HuH-7 (cell line): ENCODE measurements around the gene RHOF.

Source experiments
- DNase-seq: peaks from one replicate; pipeline ENCODE4 v3.0.0; 2011; ENCODE audit warnings: low spot score

RHOF gene

DNA sequence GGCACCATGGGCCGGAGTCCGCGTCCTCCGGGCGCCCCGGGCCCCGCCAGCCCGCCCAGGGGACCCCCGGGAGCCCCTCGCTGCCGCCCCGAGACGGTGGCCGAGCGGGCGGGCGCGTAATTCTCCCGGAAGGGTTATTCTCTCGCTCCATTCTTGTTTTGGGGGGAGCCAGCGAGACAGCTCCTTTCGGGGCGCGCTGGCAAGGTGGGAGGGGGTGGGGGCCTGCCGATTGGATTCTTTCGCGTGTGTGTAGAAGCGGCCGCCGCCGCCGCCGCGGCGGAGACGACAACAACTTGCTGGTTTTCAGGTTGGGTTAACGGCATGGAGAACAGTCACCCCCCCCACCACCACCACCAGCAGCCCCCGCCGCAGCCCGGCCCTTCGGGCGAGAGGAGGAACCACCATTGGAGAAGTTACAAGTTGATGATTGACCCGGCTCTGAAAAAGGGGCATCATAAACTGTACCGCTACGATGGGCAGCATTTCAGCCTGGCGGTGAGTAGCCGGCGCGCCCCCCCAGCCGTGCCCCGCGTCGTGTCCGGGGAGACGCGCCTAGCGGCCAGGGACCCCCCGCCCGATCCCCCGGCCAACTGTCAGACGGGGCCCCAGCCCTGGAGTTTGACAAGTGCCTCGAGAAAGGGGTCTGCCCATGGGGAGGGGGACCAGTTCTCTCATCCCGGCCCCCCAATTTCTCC, 11.1 kb upstream of the RHOF start:
- DNase-seq: no peak

DNA sequence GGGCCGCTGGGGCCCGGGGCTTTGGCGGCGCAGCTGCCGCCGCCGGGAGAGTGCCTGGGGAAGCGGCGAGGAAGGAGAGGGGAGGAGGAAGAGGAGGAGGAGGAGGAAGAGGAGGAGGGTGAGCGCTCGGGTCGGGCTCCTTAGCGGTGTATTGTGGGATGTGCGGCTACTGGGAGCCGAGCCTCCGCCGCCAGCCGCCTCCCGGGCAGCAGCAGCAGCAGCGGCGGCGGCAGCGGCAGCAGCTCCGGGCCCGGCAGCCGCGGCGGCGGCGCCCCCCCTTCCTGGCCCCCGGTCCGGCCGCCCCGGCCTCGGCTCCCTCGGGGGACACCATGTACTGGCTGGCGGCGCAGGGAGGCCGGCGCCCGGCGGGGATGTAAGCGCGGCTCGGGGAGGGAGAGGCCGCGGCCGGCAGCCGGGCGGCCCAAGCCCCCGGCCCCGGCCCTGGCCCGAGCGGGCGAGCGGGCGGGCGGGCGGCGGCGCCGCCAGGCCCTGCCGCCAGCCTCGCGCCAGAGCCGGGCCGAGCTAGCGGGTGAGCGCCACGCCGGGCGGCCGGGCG, 10.5 kb upstream of the RHOF start, which contains the start of gene SETD1B:
SETD1B (plus strand) TSS at position 149 of the 556 bp plus-strand sequence. CDS start 729 bp downstream, outside the sequence.
- no peak for DNase-seq

DNA sequence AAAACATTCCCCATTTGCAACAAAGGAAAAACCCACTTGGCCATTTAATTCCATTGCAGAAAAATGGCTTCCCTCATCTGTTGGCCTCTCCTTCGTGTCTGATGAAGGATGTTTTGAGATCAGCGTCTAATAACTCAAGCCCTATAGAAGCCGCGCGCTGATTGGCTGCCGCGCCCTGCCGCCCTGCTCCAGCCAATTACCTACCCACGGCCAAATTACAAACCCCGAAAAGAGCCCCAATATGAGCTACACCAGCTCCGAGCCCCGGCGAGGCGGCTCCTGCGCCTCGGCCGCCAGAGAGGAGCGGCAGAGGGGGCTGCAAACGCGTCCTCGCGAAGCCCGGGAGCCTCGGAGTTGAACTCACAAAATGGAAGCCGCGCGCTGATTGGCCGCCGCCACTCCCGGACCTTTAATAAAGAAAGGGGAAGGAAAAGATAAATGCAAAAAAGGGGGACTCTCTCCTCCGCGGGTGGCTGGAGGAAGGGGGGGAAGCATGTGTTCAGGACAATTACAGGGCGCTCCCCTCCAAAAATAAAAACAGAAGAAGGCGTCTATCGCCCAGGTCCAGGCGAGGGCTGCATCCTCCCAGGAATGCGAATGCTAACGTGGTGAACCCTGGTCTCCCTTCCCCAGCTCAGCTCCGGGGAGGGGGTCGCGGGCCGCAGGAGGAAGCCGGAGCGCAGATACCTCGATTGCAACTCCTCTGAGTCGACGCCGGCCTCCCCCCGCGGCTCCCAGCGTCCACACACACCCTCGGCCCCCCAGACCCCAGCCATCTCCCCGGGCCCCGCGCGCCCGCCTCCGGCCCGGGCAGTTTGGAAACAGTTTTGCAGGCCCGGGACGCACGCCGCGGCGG, 9.6 kb upstream of the RHOF start:
- DNase-seq: peak; percentile 89

DNA sequence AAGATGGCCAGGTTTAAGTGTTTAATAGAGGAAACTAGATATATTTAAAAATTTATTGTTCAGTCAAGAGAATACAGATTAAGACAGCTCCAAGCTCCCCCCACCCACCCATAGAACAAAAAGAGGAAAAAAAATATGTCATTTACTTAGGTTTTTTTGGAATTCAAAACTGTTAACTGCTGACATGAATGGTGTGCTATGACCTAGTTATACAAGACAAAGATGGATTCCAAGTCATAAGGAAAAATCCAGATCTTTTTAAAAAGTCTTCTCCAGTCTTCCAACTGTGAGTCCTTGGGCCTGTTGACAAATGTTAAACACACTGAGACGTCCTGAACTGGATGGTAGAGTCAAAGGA, 9.0 kb upstream of the RHOF start:
- DNase-seq: no peak

DNA sequence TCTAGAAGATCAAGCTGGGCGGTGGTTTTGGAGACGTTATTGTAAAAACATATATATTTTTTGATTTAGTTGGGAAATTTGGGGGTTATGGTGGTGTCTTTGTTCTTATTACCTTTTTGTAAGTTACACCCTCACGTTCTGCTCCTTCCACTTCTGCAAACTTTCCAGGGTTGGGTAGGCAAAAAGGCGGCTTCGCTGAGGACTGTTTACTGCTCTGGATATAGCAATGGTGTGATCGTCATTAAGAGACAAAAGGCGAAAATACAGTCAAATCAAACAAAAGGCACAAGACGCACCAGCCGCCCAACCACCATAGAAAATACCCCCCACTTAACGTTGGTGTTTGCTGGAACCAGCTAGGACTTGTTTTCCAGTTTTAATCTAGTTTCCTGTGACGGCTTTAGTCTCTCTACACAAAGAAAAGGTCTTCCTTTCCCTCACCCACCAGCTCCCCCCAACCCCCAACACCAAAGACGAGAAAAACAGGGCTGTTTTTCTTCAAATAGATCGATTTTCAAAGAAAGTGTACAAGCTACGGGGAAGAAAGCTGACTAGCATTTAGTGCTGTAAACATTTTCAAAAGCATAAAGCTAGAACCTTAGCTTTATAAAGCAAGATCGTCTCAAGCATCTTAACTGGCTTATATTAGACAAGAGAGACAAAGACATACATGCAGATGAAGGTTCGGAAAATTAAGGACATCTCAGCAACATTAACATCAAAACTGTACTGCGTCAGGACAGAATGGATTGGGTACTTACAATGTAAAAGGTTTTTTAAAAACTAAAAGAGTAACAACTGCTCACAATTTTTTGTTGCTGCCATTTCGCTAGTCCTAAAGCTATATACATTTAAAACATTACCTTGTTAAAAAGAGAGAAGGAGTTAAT, 8.4 kb upstream of the RHOF start:
- no peak for DNase-seq

DNA sequence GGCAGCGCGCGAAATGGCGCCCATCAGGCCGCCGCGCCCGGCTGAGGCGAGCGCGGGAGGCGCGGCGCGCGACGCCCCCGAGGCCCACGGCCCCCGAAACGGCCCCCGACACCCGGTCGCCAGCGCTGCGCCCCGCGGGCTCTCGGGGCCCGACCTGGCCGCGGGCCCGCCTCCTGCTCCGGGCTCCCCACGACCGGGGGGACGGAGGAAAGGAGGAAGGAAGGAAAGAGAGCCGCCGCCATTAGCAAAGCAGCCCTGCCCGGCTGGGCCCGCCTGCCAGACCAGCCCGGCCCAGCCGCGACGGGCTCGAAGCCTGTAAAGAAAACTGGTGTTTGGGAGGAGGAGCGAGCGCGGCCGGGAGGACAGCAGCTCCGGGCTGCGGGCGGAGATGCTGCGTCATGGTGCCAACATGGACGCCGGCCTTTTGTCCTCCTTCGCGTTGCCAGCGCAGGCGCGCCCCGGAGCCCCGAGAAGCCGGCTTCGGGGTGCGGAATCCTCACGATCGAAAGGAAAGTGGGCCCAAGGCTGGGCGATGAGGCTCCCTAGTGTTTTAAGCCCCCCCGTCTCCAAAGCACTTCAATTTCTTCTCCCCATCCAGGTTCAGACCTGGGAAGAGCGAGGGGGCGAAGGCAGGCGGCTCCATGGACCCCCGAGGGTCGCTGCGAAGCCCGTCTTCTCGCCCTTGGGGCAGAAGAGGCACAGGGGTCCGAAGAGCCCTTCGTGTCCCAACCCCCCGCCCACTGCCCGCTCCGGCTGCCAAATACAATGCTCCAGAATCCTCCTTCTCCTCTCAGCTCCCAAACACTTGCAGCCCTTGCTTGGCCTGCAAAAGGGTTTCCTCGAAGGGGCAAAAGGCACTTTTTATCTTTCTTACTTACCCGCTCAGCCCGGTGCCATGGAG, 7.5 kb upstream of the RHOF start:
- DNase-seq: no peak

DNA sequence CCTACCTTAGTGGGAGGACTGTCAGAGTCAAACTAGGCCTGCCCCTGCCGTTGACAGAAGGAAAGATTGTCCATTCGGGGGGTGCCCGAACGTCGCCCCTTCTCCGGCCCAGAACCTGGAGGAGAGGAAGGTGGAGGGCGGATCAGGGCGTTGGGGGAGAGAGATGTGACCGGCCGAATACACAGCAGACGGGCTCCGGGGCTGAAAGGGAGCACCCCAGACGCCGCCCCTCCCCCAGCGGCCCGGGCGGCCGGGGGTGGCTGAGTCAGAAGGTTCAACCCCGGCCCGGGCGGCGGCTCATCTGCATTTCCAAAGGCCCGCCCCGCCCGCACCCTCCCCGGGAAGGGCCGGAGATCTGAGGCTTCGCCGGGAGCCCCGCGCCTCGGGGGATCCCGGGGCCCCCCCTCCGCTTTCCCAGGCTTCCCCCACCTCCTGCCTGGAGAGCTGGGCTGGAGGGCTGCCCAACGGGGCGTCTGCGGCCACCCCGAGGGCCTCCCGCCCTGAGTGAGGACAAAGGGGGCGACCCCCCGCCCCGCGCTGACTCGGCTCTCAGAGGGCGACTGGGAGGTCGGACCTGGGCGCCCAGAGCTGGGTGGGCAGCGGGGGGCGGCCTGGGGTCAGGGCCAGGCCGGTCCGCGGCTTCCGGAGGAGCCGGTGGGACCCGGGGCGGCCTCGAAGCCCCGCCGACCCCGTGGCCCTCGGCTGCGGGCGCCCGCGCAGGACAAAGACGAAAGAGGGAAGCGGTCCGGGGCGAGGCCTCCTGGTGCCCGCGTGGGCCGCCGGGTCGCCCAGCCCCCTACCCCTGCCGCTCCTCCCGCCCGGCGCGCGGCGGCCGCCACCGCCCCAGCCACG, 6.6 kb upstream of the RHOF start:
- peak; percentile 74 for DNase-seq

DNA sequence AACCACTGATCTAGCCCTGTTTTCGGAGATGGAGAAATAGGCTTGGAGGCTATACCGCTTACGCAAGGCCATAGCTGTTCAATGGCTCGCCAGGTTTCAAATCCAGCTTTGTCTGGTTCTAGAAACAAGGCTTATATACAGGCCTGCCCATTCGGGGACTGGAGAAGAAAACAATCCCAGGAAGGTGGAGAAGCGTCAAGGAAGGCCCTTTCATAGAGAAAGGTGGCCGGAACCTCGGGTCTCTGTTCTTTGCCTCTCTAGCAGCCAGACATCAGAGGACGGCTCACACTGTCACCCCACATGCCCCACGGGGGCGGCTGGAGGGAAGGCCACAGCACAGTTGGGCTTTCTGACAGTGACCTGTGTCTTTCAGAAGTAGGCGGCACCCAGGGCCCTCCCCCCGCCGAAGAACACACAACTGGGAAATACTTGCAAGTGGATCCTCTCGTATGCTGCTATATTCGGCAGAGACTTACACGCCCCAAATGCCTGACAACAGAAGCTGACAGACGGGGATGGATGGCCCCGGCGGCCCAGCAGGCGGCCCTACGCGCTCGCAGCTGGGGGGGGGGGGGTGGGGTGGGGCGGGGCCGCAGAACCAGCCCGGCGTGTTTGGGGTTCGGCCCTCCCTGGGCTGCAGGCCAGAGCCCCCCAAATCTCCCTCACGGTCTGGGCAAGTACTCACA, 5.8 kb upstream of the RHOF start:
- no peak for DNase-seq

DNA sequence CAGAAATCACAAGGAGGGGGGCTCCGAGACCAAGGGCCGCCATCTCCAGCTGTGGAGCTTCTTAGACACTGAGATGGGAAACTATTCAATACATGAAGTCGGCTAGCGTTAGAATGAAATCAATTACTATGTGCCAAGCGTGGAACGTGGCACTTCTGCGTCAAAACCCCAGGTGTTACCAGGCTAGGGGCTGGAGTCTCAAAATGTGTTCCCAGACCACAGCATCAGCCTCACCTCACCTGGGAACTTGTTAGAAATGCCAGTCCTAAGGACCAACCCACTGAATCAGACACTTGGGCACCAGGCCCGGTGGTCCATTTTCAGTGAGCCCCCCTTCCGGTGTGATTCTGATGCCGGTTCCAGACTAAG, 5.3 kb upstream of the RHOF start:
- no peak for DNase-seq

DNA sequence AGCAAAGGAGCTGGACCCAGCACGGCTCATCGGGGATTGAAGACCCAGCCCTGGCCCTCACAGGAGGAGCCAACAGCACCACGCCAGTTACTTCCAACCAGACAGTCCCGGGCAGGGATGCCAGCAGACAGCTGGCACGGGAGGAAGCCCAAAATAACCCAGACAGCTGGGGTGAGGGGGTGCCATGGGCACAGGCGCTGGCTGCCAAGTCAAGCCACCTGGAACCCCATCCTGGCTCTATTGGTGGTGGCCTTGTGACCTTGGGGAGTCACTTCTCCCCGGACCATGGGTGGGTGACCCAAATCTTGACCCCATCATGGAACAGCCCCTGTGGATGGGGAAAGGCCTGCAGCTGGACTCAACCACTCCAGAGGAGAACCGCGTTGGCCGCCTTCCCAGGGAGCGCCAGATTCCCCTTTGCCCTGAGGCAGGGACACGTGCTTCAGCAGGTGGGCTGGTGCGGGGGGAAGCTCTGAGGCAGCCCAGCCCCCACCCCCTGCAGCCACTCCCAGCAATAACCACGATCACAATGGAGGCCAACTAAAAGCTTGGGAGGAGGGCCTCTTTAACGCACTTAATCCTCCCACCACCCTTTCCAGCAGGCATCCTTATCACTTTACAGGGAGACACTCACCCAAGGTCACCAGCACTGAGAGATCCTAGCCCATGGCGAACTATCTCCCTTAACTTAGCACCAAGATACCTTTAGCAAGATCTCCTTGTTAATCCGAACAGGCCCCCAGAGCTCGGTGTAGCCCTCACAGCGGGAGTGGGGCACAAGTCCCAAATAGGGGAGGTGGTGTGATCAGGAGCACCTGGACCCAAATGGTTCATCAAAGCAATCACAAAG, 4.7 kb upstream of the RHOF start:
- no peak for DNase-seq

DNA sequence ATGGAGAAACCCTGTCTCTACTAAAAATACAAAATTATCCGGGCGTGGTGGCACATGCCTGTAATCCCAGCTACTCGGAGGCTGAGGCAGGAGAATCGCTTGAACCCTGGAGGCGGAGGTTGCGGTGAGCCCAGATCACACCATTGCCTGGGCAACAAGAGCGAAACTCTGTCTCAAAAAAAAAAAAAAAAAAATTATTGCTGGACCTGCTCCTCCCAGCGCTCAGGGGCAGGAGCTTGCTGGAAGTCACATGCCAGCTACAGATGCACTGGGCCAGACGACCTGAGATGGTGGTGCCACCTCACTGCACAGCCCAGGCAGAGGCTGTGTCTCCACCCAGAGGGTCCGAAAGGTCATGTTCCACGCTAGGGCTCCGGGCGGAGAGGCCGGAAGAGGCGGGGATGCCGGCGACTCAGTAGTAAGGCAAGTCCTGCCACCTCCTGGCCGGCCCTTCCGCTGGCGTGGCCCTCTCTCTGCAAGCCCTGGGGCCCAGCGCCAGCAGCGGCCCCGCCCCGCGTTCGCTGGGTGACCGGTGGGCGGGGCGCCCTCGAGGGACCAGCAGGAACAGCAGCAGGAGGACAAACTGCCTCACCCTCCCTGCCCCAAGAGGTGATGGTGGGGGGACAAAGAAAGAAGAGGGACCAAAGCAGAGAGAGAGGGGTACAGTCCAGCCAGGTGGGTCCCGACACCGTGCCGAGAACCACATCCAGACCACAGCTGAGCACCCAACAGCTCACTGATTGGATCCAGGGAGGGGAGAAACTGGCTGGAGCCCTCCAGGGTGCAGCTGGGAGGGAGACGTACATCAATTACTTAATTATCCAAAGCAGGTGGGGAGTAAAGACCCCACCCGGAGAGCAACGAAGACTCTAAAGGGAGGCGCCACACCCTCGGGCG, 3.6 kb upstream of the RHOF start:
- DNase-seq: peak; percentile 86

DNA sequence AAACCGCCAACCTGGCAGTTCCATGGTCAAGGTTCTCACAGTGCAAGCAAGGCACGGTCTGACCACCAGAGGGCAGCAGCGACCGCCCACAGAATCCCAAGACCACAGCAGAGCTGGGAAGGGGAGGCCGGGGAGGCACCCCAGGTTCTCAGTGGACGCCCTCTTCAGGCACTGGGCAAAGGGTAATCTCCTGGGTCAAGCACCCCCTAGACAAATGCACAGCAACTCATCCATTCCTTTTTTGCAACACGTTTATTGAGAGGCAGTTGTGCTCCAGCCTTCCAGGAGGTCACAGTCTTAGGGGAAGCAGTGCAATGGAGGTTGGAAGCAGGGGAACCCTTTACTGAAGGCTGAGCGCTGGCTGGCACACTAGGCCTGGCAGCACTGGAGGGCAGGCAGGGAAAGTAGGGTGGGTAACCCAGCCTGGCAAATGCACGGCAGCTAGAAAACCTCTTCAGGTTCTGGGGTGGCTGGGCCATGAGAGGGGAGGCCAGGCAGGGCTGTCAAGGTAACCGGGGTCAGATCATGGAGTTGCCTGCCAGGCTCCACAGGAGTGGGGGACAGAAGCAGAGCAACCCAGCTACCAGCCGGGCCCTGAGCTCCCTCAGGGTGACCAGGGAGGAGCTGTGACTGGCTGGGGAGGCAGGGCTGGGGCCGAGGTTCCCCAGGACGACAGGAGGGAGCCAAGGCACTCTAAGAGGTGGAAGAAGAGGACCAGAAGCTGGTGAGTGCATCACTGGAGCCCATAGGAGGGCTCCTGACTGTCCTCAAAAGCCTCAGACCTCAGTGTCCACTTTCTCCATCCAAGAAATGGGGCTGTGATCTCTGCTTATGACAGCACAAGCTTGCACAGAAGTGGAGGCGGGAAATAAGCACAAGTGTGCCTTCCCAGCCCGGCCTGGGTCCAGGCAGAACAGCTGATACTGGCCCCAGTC, 1.8 kb upstream of the RHOF start:
- peak; percentile 71 for DNase-seq

DNA sequence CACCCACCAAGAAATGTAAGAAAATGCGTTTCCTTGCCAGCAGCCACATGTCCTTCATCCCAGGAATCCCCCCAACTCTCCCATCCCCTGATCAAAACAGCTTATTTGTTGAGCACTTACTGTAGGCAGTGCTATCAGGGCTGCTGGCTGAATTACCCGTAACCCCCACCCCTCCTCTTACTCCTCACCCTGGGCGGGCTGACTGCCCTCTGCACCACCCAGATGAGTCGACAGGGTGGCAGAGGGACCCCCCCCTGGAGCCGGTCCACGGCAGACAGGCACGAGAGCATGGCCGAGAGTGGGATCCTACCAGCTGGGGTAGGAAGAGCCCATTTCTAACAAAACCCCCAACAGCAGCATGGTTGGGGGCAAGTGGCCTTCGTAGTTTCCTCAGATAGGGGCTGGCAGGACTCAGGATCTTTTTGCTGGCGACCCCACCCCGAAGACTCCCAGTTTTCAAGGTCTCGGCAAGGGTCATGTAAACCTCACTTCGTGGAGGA, 1.1 kb upstream of the RHOF start:
- DNase-seq: no peak

DNA sequence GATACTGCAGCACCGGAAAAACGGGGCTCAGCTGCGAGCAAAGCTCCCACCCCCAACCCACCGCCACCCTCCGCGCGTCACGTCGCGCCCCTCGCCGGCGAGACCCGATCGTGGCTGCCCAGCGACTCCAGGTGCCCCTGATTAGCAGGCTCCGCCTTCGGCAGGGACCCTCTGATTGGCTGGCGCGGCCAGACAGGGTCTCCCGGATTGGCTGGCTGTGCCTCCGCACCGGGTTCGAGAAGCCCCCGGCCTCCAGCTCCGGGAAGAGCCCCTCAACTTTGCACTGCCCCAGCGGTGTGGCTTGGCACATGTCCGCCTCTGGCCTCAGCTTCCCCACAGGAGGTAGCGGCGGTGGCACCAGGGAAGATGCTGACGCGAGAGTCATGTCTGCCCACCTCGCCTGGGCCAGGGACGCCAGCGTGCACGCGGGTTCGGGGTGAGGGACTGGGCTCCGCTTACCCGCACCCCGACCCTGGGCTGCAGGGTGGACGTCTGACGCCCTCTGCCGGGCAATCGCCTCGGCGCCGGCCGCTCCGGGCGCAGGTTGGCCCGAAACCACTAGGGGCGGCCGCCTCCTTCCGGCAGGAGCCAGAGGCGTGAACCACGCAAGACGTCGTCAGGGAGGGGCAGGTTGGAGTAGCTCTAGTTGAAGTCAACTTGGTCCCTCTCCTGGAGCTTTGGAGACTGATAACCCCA, 498 bp upstream of the RHOF start:
- DNase-seq: peak; percentile 92

DNA sequence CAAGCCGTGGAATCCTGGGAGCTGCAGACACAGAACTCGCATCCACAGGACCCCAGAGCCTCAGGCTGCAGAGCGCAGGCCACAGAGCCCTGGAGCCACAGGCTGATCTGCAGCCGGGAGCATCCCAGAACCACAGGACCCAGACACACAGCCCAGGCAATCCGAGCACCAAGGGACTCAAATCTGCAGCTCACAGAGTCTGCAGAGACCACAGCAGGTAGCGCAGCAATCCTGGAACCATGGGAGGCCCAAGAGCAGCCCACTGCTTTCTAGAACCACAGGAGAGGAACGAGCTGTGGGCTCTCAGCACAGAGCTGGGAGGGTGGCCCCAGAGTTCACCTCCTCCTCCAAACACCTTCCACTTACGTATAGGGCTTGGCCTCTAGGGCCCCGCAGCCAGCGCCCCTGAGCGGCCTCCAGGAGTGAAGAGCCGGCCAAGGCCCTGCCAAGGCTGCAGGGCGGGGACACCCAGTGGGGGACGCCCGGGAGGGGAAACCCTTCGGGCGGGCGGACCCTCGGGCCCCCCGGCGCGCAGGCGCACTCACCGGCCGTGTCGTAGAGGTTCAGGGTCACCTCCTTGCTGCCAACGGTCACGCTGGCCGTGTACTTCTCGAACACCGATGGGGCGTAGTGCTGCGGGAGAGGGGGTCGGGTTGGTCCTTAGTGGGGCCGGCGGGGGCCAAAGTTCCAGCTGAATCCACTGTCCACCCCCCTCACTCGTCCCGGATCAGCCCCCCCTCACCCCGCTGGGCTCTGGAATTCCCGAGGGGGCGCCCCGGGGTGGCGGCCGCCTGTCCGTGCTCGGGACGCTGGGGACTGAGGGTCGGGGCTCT, 665 bp downstream of the RHOF start:
- no peak for DNase-seq
